Fibroblast of villous mesenchyme (primary cell): ENCODE results near the gene DPH3. TPM values are rescaled to one million over a fixed set of nuclear protein-coding genes. Genes with fewer than 3 reads are reported as not detected.
A peak's percentile ranks its signal among the peaks of the same experiment; 100 is the strongest.
"Not testable (repeated sequence)": the region's sequence is repeated elsewhere in the genome, so short reads cannot be mapped to it uniquely, and the experiment has no call there.

Source experiments
- DNase-seq: peaks from one replicate; pipeline ENCODE4 v3.0.0-alpha.2; 2010; ENCODE audit warnings: low read depth
- H3K4me3 ChIP-seq: 2 replicates; pipeline ENCODE4 v1.5.1; 2011; ENCODE audit warnings: low read depth, mild to moderate bottlenecking, low read length
- CTCF ChIP-seq: IDR thresholded peaks from 2 replicates; pipeline ENCODE4 v1.5.1; 2012; ENCODE audit warnings: low read depth, mild to moderate bottlenecking, low read length; ENCODE audit not compliant: insufficient read depth
- total RNA-seq: library from RNA; depleted of rRNA; stranded (reverse); fragments of >200 nt; gene quantifications from 2 replicates; pipeline ENCODE4 v1.2.3, GENCODE V29; 2012

DPH3 gene
- 20.0 and 33.2 TPM in 2 replicates for total RNA-seq

- TF ChIP-seq CTCF: no peak
- H3K4me3 ChIP-seq: peak within 1 kb of the TSS; percentile 92
- DNase-seq: peak; percentile 100
Observed at GRCh38 chr3:16264708-16265454, at the start of gene DPH3, which contains the start of gene OXNAD1. DPH3 (minus strand) TSS chr3:16264943; CDS start chr3:16264876, 67 bp downstream. OXNAD1 (plus strand) TSS chr3:16265212; CDS start chr3:16270953, 5,741 bp downstream.

- no peak for TF ChIP-seq CTCF
- H3K4me3 ChIP-seq: no peak overlapping the region
- no peak for DNase-seq
Observed at GRCh38 chr3:16313886-16314645, 49.3 kb upstream of the DPH3 start.

- H3K4me3 ChIP-seq: no peak overlapping the region
- peak; percentile 48 for DNase-seq
- no peak for TF ChIP-seq CTCF
Observed at GRCh38 chr3:16311960-16312451, 47.3 kb upstream of the DPH3 start.

GRCh38 chr3:16310486-16310885 lies 45.7 kb upstream of the DPH3 start:
- not testable (repeated sequence) for H3K4me3 ChIP-seq, DNase-seq

- peak; percentile 72 for DNase-seq
- H3K4me3 ChIP-seq: no peak overlapping the region
- no peak for TF ChIP-seq CTCF
Observed at GRCh38 chr3:16309558-16309957, 44.8 kb upstream of the DPH3 start.

GRCh38 chr3:16308727-16309126 lies 44.0 kb upstream of the DPH3 start:
- DNase-seq: no peak
- TF ChIP-seq CTCF: no peak
- H3K4me3 ChIP-seq: no peak overlapping the region
